SK-N-SH treated with all-trans-retinoic acid at 6 μM for 48 hours (cell line): ENCODE measurements around the gene NRIP1.

Source experiments
- ARNTL ChIP-seq: fragments of 450-650 bp; formaldehyde crosslinking; IDR thresholded peaks from 2 replicates; pipeline ENCODE4 v1.5.0; 2020; ENCODE audit warnings: low read depth, mild to moderate bottlenecking, moderate library complexity, borderline replicate concordance
- BACH2 ChIP-seq: fragments of 250-450 bp; sonication (Bioruptor Pico); IDR thresholded peaks from 2 replicates; pipeline ENCODE4 v1.9.0; 2021; ENCODE audit warnings: mild to moderate bottlenecking, borderline replicate concordance
- ISL1 ChIP-seq: fragments of 250-450 bp; sonication (Bioruptor Pico); IDR thresholded peaks from 2 replicates; pipeline ENCODE4 v2.1.2; 2022; ENCODE audit warnings: mild to moderate bottlenecking, moderate library complexity
- OSR1 ChIP-seq: fragments of 250-450 bp; sonication (Bioruptor Pico); IDR thresholded peaks from 2 replicates; pipeline ENCODE4 v1.8.0; 2022; ENCODE audit warnings: moderate library complexity, mild to moderate bottlenecking, inconsistent platforms
- PATZ1 ChIP-seq: fragments of 250-450 bp; sonication (Bioruptor Pico); IDR thresholded peaks from 2 replicates; pipeline ENCODE4 v1.8.0; 2020; ENCODE audit warnings: mild to moderate bottlenecking, moderate library complexity, borderline replicate concordance
- PPARA ChIP-seq: fragments of 250-450 bp; sonication (Bioruptor Pico); IDR thresholded peaks from 2 replicates; pipeline ENCODE4 v1.5.0; 2020; ENCODE audit warnings: mild to moderate bottlenecking, borderline replicate concordance
- RARB ChIP-seq: fragments of 250-450 bp; sonication (Bioruptor Pico); IDR thresholded peaks from 2 replicates; pipeline ENCODE4 v1.8.0; 2021; ENCODE audit warnings: mild to moderate bottlenecking, moderate library complexity
- TCF4 ChIP-seq: fragments of 250-450 bp; sonication (Bioruptor Pico); IDR thresholded peaks from 2 replicates; pipeline ENCODE4 v1.8.0; 2021; ENCODE audit warnings: mild to moderate bottlenecking, moderate library complexity, borderline replicate concordance
- TOX ChIP-seq: fragments of 250-450 bp; sonication (Bioruptor Pico); IDR thresholded peaks from 2 replicates; pipeline ENCODE4 v1.8.0; 2021; ENCODE audit warnings: mild to moderate bottlenecking, moderate library complexity, borderline replicate concordance
- ZFP3 ChIP-seq: fragments of 250-450 bp; sonication (Bioruptor Pico); IDR thresholded peaks from 2 replicates; pipeline ENCODE4 v1.5.0; 2020; ENCODE audit warnings: mild to moderate bottlenecking, moderate library complexity
- ZFP30 ChIP-seq: fragments of 450-650 bp; formaldehyde crosslinking; IDR thresholded peaks from 2 replicates; pipeline ENCODE4 v1.5.0; 2022; ENCODE audit warnings: mild to moderate bottlenecking, moderate library complexity
- ZNF70 ChIP-seq: fragments of 450-650 bp; formaldehyde crosslinking; IDR thresholded peaks from 2 replicates; pipeline ENCODE4 v1.5.0; 2020; ENCODE audit warnings: mild to moderate bottlenecking, moderate library complexity
- ZNF8 ChIP-seq: fragments of 450-650 bp; formaldehyde crosslinking; IDR thresholded peaks from 2 replicates; pipeline ENCODE4 v1.5.0; 2020; ENCODE audit warnings: mild to moderate bottlenecking, moderate library complexity
- TF ChIP-seq, protein P1 (sequence below): fragments of 250-450 bp; sonication (Bioruptor Pico); IDR thresholded peaks from 2 replicates; pipeline ENCODE4 v1.5.0; 2020; ENCODE audit warnings: mild to moderate bottlenecking, moderate library complexity

DNA sequence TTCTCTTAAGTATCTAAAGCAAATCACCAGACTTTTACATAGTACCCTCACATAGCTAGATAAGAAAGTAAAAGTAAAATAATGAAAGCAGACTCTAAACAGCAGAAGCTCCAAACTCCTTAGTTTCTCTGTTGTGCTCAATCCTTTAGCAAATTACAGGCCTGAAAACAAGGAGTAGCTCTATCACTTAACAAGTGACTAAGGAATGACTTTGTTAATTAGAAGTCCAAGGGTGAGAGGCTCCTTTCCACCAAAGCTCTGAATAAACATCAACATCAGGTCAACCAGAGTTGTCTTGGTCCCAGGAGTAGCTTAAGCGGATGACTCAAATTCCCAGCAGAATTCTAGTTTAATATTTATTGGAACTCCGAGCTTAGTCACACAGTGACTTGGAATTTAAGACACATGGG lies 5.9 kb downstream of the NRIP1 start:
- no peak for TF ChIP-seq ARNTL
- no peak for TF ChIP-seq TOX
- TF ChIP-seq ZNF8 (CRISPR knock-in tag) = no peak
- no peak for TF ChIP-seq PATZ1
- no peak for TF ChIP-seq OSR1 (CRISPR knock-in tag)
- no peak for TF ChIP-seq ZNF70 (CRISPR knock-in tag)
- no peak for TF ChIP-seq ZFP30 (CRISPR knock-in tag)
- no peak for TF ChIP-seq BACH2
- TF ChIP-seq ZFP3 = no peak
- TF ChIP-seq TCF4 (CRISPR knock-in tag) = no peak
- TF ChIP-seq RARB = no peak
- TF ChIP-seq, protein P1, sequence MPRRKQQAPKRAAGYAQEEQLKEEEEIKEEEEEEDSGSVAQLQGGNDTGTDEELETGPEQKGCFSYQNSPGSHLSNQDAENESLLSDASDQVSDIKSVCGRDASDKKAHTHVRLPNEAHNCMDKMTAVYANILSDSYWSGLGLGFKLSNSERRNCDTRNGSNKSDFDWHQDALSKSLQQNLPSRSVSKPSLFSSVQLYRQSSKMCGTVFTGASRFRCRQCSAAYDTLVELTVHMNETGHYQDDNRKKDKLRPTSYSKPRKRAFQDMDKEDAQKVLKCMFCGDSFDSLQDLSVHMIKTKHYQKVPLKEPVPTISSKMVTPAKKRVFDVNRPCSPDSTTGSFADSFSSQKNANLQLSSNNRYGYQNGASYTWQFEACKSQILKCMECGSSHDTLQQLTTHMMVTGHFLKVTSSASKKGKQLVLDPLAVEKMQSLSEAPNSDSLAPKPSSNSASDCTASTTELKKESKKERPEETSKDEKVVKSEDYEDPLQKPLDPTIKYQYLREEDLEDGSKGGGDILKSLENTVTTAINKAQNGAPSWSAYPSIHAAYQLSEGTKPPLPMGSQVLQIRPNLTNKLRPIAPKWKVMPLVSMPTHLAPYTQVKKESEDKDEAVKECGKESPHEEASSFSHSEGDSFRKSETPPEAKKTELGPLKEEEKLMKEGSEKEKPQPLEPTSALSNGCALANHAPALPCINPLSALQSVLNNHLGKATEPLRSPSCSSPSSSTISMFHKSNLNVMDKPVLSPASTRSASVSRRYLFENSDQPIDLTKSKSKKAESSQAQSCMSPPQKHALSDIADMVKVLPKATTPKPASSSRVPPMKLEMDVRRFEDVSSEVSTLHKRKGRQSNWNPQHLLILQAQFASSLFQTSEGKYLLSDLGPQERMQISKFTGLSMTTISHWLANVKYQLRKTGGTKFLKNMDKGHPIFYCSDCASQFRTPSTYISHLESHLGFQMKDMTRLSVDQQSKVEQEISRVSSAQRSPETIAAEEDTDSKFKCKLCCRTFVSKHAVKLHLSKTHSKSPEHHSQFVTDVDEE = no peak
- no peak for TF ChIP-seq PPARA
- TF ChIP-seq ISL1 = no peak
